Occipital lobe (tissue), 2 donors: ENCODE data around the gene WDR7. TPM values are rescaled to one million over a fixed set of nuclear protein-coding genes. Genes with fewer than 3 reads are reported as not detected.

Experiments
- DNase-seq: peaks from one replicate; lab custom pipeline; 2025; lab: John Stamatoyannopoulos, UW
- total RNA-seq: library from RNA; depleted of rRNA; stranded (reverse); fragments of >200 nt; gene quantifications from one replicate; pipeline ENCODE4 v1.2.3, GENCODE V29; 2014

WDR7 gene
- total RNA-seq = 132 TPM

DNA sequence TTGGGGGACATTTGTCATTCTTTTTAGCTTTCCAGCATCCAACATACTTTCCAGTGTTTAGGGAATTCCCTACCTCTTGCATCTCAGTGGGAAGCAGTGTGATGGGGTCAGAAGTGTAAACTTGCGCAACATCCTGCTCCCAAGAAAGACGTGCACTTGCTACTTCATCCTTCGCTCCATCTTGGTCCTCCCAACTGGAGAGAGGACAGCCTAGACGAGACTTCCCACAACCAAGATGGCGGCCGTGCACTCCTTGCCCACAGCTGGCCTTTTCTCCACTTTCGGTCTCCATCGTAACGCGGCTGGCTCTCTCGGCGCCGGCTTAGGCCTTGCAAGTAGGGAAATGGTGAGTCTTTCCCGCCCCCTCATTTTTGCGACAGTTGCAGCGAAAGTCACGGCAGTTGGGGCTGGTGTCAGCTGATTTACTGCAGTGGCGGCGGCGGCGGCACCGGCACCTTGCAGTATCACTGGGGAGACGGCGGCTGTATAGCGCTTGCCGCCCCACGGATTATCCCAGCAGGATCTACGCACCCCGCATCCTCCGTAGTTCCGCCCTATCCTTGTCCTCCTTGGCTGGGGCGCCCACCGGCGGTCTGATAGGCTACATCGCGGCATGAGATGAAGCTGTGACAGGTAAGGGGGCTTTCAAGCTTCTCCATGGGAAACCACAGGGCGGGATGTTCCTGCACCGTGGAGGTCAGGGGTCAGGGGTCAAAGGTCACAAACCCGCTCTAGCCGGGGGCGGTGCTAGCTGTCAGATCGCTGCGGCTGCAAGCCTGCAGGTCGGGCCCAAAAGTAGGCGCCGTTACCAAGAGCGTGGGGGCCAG lies at the start of gene WDR7:
Gene WDR7, plus strand, starts transcription at position 416 of the 827 bp plus-strand sequence. CDS start 21,157 bp downstream, outside the sequence.
- DNase-seq = peak; percentile 99

DNA sequence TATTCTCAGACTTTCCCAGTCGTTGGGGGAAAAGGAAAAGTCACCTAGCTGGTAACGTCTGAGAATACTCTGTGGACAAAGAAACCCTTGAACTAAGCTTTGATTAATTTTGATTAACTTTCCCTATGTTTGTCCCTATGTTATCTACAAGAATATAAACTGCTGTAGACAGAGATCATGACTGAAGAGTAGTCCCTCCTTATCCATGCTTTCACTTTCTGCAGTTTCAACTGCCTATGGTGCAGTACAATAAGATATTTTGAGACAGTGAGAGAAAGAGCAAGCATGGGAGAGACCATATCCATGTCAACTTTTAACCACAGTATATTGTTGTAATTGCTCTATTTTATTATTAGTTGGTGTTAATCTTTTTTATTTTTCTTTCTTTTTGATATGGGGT lies 44.5 kb upstream of the WDR7 start:
- no peak for DNase-seq

DNA sequence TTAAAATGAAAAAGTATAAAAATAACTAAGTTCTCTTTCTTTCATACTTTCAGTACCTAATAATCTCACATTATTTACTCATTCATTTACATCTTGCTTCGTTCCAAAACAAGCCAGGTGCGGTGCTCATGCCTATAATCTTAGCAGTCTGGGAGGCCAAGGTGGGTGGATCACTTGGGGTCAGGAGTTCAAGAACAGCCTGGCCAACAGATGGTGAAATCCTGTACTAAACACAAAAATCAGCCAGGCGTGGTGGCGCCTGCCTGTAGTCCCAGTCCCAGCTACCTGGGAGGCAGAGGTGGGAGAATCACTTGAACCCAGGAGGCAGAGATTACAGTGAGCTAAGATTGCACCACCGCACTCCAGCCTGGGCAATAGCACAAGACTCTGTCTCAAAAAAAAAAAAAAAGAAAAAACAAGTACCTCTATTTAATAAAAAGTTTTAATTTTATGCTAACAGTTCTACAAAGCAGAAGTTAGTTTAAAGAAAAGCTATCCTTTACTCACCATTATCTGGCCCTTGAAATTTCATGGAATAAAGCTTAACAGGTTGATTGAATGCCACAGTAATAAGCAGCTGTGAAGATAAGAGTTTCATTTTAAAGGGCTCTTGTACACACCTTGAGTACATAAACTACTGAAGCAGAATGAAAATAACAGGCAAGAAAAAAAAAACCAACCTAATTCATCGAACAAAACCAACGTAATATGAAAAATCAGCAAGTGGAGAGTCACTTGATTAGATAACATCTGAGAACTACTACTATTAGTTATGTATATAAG lies 35.2 kb upstream of the WDR7 start:
- DNase-seq = no peak

DNA sequence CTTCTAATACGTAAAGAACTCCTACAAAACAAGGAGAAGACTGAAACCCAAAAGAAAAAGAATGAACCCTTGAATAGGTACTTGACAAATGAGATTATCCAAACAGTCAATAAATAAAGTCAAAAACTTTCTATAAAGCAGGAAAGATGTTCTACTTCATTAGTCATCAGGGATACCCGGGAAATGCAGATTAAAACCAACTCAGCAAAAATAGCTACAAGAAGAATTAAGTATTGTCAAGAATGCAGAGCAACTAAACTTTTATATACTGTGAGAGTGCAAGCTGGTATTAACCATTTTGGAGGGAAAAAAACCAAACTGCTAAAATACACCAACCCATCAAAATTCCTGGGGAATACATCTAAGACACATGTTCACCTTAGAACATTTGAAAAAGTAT lies 23.2 kb upstream of the WDR7 start:
- no peak for DNase-seq

DNA sequence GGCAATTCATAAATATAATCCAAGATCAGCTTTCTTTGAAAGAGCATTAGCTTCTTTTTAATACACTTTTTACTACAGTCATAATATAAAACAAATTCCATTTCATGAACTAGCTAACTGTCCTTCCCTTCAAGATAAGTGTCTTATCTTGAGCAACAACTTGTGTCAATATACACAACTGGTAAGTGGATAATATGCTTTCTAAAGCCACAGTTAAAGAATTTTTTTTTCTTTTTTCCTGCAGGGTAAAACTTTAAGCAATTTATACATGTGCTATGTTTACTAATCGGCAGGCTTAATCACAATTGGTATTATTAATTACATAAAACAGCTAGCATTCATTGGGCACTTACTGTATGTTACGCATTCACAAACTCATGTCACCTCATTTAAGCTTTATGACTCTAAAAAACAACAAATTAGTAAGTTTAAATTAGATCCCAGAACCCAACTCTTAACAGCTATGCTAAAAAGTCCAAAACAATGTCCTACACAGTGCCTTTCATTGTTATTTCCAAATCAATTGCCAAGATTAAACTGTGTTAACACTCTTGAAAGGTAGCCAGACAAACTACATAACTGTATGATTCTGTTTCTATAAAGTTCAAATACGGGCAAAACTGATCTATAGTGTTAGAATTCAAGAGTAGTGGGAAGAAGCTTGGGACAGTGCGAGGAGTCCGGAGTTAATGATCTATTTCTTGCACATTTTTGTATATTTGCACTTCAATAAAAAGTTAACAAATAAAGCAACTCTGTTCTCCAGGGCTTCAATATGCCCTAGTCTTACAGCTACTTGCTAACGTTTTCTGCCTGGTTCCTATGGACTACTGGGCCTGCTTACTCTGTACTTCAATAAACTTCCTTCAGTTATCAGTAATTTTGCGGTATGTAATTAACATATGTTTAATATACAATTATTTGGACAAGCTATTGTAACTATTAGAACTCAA lies 18.8 kb upstream of the WDR7 start:
- DNase-seq = no peak

DNA sequence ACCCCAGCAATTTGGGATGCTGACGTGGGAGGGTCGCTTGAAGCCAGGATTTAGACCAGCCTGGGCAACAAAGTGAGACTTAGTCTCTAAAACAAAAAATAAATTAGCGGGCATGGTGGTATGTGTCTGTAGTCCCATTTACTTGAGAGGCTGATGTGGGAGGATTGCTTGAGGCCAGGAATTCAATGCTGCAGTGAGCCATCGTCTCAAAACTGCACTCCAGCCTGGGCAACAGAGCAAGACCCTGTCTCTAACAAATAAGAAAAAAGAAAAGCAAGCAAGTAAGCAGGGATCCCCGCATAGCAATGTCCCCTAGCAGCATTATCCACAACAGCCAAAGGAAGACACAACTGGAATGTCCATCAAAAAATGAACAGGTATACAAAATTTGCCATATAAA lies 16.2 kb upstream of the WDR7 start:
- no peak for DNase-seq

DNA sequence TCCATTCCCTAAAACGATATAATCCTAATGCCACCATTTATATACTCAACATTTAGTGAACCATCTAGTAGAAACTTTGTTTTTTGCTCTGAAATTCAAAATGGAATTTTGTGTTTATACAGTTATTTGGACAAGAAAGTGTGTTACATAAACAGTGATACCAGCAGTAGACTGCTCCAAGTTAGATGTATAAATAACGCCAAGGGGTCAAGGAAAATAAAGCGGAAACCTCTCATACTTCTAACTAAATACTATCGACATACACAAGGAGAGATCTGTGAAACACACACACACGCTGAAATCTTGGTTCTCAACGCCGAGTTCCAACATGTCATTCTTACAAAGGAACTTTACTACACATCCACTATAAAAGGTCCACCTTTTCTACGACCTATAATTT lies 14.0 kb upstream of the WDR7 start:
- no peak for DNase-seq

DNA sequence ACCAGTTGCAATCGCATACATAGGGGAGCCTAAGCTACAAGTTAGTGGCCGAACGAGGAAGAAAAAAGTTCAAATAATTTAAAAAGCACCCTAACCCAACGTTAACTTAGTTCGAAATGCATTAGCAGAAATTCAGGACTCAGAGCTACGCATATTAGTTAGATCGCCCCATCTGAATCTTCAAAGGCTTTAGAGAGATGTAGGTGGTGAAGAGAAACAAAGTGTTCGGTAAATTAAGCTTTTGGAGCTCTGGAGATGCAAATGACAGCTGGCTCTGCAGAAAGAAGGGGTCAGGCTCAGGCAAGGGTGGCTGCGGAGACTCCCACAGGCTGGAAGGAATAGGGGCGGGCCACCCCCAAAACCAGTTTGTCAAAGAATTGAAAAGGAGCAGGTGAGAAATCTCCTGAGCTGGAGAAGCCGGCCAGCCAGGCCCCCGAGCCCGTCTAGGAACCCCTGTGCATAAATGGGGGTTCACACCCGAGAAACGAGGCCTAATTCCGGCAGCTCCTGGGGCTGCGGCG lies 13.4 kb upstream of the WDR7 start:
- DNase-seq = peak; percentile 48

DNA sequence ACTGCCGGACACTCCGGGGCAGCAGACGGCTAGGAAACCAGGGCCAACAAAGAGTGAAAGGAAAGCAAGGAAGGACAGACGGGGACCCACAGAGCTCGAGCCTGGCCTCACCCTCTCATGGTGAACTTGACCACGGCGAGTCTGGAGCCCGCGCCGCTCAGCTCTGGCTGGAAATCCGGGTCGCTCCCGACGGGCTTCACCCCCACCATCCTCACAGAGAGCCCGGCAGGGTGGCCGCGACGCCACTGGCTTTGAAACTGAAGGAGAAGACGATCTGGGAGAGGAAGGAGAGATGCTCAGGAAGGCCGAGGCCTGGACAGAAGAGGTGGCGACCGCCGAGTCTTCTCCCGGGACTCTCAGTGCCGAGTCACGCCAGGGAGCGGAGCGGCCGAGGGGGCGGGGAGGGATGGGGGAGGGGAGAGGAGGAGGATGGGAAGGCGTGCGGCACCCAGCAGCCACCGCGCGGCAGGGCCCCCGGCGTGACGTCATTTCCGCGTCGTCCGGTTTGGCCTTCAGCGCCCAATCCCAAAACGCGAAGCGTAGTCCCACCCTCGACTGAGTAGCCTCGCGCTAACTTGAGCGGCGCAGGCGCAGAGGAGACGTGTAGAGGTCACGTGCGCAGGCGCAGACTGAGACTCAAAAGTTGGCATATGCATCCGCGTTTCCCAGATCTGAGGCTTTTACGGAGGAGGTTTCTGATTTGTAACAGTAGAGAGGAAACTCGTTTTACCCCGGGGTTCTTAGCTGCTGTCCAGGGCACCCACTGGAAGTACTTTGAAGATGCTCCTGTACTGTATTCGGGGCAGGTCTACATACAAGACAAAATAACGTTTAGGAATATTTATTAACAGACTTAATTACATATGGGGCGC lies 12.7 kb upstream of the WDR7 start, which contains the start of gene TXNL1:
Gene TXNL1, minus strand, starts transcription at position 361 of the 872 bp plus-strand sequence. Its CDS starts 152 bp downstream, at position 209.
- peak; percentile 95 for DNase-seq

DNA sequence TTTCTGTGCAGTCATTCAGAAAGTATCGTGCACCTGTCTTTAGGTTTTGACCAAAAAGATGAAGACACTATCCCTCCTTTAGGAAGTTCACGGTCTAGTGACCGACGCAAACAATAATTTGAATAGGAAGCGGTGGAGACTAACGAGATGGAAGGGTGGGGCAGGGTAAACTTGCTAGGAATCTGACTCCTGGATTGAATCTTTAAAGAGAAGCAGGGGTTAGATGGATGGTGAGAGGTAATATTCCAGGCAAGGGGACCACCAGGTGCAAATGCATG lies 12.1 kb upstream of the WDR7 start:
- no peak for DNase-seq

DNA sequence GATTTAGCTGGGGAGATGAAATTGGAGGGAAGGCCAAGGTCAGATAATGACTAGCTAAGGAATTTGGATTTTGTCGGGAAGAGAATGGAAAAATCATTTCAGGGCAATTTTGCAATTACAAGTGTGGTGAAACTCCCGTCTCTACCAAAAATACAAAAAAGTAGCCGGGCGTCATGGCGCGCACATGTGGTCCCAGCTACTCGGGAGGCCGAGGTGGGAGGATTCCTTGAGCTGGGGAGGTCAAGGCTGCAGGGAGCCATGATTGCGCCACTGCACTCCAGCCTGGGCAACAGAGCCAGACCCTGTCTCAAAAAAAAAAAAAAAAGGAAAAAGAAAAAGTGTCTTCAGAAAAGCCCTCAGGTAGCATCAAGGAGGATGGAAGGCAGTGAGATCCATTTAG lies 11.6 kb upstream of the WDR7 start:
- DNase-seq = no peak

DNA sequence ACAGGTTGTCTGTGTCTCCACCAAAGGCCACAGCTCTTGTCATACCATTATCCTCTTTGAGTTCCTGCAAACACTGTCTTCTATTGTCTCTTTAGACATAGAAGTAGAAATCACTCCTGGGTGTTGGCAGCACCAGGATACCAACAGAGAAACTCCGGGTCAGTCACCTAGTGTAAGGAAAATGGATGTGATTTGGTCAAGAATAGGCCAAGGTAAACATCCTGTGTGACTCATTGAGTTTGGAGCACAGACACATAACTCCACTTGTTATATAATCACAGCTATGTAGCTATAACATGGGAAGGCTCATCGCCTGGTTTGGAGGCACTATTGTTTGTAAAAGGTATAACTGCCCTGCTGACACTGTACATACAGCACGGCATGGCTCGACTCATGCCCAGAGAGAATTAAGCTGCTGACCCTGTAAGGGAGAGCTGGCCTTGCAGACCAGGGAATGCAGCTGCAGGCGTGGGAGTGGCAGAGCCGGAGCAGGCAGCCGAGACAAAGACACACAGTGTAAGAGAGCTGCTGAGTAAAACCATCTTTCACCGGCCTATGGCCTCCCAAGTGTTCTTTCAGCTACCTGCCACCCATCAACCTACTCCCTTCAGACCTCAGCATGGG lies 9.3 kb upstream of the WDR7 start:
- DNase-seq = no peak

DNA sequence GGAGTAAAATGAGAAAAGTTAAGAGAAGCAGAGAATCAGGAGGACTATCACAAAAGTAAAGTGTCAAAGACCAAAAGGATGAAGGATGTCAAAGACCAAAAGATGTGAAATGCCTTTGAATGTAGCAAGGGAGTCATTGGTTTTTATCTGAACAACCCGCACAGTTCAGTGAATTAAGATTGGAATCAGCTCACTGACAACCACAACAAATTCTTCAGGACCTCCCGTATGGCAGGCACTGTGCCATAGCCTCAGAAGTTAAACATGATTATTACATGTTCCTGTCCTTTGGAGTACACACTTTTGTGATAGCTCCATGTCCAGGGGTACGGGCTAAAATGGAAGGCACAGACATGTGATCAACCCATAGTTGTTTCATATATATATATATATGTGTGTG lies 7.8 kb upstream of the WDR7 start:
- DNase-seq = no peak

DNA sequence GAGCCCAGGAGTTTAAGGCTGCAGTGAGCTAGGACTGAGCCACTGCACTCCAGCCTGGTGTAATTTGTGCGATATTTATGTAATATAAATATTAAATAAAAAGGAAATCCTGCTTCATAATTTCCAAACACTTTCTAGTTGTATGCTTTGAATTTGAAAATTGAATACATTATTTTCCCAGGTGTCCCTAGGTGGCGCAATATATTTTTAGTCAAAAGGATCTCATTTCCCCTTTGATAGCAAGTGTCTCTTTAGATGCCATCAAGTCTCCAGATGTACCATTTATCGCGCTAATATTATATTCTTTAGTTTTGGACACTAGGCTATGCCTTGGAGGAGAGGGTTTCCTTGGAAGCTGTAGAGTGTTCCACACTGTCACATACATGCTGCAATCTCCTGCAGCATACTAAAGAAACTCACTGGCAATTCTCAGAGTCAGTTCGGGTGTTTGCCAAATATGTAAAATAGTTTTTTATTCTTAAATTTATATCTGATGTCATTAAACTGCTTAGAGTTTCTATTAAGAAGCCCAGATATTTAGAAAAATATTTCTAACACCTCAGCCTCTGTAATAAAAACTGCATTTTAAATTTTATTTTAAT lies 5.6 kb upstream of the WDR7 start:
- no peak for DNase-seq

DNA sequence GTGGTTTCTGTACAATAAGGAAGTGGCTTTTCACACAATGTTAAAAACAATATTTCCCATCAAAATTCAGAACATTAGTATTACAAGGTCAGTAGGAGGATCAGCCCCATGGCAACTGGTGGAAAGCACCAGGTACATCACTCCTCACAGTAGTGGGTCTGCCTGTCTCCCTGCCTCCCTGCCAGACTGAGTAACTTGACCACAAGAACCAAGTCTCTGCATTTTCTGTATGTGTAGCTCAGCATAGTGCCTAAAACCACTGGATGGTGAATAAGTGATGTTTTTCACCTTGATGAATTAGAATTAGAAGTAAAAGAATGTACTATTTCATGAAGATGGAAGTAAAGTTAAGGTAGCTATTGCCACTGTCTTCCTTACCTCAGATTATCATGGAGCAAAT lies 4.1 kb upstream of the WDR7 start:
- no peak for DNase-seq

DNA sequence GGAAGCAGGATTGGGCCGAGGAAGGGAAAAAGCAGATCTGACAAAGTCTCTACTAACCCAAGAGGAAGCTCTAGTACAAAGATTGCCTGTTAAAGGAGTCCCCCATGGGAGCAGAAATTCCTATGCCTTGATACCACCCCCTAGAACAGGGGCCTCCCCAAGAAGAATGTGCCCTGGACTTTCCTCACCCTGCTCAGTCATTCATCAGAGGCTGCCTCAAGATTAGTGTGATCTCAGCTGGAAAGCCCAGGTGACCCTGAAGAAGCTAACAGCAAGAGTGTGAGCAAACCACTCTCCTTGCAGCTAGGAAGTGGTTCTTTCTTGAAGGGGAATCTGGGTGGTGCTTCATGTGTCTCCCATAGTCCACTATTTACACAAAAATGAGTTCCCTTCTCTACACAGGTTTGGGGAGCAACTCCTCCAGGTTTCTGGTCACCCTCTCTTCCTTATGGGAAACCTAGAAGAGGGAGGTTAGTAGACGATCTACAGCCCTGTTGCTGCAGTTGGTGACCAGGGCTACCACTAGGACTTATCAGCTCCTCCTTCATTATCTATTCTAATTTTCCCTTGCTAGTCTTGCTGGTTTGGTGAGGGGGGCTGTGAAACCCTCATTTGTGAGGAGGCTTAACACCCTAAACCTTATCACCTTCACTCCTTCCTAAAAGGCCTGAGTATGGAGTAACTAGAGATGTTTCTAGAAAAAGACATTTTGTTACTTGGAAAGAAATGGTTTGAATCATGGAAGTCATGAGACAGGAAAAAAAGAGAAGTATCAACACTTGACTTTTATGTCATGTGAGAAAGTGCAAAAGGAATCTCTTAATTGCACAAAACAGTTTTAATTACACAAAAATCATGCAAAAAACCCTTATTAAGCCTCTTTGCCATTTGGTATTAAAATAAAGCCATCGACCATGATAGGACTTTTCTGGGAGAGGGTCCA lies 2.9 kb upstream of the WDR7 start:
- no peak for DNase-seq

DNA sequence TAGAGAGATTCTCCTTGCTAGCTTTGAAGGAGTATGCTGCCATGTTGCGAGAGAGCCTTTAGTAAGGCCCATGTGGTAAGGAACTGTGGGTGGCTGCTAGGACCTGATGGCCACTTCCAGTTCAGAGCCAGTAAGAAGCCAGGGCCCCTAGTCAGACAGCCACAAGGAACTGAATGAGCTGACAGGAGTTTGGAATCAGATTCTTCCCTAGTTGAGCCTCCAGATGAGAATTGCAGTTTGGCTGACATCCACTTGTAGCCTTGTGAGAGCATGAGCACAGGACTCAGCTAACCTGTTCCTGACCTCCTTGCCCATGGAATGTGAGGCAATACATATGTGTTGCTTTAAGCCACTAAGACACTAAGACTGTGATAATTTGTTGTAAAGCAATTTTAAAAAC lies 1.2 kb upstream of the WDR7 start:
- no peak for DNase-seq

DNA sequence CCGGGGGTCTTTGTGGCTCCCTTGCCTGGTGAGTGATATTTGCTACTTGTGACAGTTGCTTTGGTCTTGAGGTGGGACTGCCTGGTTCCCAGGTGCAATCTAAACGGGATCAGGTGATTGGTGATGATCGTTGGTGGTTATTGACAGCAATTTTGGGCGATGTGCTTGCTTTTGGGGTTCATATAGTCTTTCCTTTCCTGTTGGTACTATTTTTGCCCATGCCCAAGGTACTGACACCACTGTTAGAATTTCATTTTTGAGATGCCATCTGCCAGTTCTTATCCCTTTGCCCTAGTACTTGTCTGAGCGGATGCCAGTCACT lies 573 bp downstream of the WDR7 start:
- DNase-seq = no peak

DNA sequence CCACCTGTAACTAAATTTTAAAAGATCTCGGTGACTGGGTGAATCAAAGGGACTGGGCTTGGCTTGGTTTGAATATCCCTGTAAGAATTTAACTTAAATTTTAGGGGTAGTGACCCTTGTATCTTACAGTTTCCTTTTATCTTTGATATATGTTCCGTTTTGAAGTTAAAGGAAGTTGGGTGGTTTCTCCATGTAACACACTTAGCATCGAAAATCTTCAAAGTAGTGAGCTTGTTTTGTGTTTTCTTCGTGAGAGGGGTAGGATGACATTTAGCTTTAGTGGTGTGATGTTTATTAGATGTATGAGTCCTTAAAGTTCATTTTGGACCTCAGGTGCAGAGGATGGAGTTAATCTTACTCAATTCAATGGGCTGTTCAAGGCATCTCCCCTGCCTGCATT lies 1.6 kb downstream of the WDR7 start:
- DNase-seq = no peak
